ENCODE data around the gene OR13J1. TPM values are rescaled to one million over a fixed set of nuclear protein-coding genes. Genes with fewer than 3 reads are reported as not detected.

Gene OR13J1
- total and polyA plus RNA-seq, 9 donors, result not detected

DNA sequence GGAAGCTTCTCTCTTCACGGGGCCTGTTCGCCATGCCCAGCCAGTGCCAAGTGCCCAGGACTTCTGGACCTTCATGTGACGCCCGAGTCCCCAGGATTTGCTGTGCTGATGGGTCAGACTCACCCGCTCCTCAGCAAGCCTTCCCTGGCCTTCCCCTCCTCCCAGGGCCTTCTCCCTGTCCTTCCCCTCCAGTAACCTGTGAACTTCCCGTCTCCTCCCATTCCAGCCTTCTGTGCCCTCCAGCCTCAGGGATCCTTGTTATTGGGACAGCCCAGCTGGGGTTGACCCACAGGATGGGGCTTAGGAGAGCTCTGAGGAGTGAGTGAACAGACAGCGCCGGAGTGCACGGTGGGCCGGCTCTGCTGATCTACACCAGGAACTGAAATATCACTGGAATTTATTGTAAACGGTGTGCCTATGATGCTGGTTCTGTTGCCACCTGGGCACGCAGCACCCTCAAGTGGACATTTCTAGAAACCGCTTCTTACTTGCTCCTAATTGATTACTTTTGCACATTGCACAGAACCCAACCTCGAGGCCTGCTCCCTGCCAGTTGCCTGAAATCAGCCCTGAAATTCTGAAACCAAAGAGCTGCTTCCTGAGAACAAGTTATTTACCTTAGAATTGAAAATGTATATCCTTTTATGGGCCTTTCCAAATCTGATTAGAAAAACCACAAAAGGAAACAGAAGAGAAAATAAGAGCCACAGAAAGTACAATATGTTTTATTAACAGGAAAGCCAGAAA is 40.6 kb upstream of the OR13J1 start:
- H3K4me3 ChIP-seq, result no peak overlapping the region
- no peak for TF ChIP-seq EP300 (IDR thresholded peaks at IDR 0.05)
- TF ChIP-seq, protein P1, sequence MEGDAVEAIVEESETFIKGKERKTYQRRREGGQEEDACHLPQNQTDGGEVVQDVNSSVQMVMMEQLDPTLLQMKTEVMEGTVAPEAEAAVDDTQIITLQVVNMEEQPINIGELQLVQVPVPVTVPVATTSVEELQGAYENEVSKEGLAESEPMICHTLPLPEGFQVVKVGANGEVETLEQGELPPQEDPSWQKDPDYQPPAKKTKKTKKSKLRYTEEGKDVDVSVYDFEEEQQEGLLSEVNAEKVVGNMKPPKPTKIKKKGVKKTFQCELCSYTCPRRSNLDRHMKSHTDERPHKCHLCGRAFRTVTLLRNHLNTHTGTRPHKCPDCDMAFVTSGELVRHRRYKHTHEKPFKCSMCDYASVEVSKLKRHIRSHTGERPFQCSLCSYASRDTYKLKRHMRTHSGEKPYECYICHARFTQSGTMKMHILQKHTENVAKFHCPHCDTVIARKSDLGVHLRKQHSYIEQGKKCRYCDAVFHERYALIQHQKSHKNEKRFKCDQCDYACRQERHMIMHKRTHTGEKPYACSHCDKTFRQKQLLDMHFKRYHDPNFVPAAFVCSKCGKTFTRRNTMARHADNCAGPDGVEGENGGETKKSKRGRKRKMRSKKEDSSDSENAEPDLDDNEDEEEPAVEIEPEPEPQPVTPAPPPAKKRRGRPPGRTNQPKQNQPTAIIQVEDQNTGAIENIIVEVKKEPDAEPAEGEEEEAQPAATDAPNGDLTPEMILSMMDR (IDR thresholded peaks at IDR 0.05), result no peak
- DNase-seq, result no peak

DNA sequence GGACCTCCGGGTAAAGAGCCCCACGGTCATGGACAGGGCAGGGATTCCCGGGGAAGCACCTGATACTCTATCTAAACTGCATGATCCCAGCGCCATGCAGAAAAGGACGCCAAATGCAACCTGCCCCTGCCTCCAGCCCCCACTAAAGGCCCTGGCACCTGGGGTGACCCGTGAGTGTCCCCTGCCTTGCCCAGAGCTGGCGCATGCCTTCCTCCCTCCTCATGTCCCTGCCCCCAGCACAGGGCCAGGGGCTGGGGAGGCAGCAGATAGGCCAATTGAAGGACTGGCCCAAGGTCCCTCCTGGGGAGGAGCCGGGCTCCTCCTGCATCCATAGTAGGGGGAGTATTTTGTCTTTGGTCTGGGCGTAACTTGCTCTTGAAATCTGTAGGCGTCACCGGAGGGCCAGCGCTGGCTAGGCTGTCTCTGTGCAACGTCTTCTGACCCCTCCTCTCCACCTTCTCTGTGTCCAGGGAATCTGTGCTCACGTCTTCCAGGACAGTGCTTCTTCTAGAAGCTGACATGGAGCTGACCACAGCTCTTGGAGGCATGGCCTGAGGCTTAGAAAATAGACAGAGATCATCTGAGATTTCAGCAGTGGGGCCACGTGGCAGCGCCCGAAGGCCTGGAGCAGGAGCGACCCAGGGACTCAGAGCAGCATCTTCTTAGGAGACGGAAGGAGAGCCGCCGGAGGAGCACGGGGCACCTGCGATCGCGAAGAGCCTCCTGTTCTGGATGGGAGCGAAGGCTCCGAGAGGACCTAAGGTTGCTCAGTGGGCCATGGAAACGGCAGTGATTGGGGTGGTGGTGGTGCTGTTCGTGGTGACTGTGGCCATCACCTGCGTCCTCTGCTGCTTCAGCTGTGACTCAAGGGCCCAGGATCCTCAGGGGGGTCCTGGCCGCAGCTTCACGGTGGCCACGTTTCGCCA is 39.7 kb upstream of the OR13J1 start:
- H3K4me3 ChIP-seq, result no peak overlapping the region
- intact Hi-C loops (cut with DNase I), result loop anchor here in 2 of 4 donors (5.0 kb wide), 2 partner anchors 32 to 37 kb away; no protein-coding TSS in a partner anchor
- no peaks in the 10 kb centered on the region for H3K9me3 ChIP-seq
- DNase-seq, result peak in 1 of 5 donors; percentile 31
- 78 to 86% (median 80%) methylated on average over 34 of the region's 34 CpGs for WGBS, 3 donors
- no peaks in the 10 kb centered on the region for H3K27me3 ChIP-seq
- no peaks in the 10 kb centered on the region for H3K36me3 ChIP-seq
- H3K27ac ChIP-seq, result peak overlapping the region; percentile 85 to 86
- TF ChIP-seq EP300 (IDR thresholded peaks at IDR 0.05) (no peak), POLR2A (IDR thresholded peaks at IDR 0.05) (no peak)
- TF ChIP-seq, protein P1 (IDR thresholded peaks at IDR 0.05), result no peak
- peaks cover 43% of the 10 kb centered on the region for H3K4me1 ChIP-seq (ENCODE audit: insufficient read depth)

More for the DNA sequence above, 40.6 kb upstream of the OR13J1 start:
- no peaks in the 10 kb centered on the region for H3K36me3 ChIP-seq
- H3K27ac ChIP-seq, result no peak overlapping the region
- H3K27me3 ChIP-seq, result no peaks in the 10 kb centered on the region
- H3K4me1 ChIP-seq (ENCODE audit: insufficient read depth), result peaks cover 37% of the 10 kb centered on the region
- intact Hi-C loops (cut with DNase I), result no loop called here
- no peaks in the 10 kb centered on the region for H3K9me3 ChIP-seq
- 60 to 72% (median 71%) methylated on average over 14 of the region's 14 CpGs for WGBS, 3 donors

DNA sequence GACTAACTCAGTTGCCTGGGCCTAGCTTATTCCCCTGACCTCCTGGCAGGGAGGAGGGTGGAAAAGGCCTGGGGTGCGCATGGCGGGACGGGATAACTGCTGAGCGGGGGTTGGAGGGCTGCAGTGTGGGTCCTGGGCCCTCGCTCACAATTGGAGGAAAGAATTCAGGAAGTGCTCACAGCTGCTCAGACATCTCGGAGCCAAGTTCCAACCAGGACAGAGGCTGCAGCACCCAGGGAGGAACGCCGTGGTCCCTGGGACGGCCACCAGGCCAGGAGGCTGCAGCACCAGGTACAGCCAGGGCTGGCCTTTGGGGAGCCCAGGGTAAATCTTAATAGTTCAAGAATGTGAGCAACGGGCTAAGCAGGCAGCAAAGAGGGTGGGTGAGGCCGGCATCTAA is 39.1 kb upstream of the OR13J1 start, which contains the start of gene SPAAR:
TSS of gene SPAAR (plus strand) at position 217 of the 400 bp plus-strand sequence. CDS start 974 bp downstream, outside the sequence.
- 72 to 77% (median 75%) methylated on average over 11 of the region's 11 CpGs for WGBS, 3 donors
- intact Hi-C loops (cut with DNase I), result loop anchor here in 2 of 4 donors (5.0 kb wide), 2 partner anchors 33 to 38 kb away; no protein-coding TSS in a partner anchor
- no peak for TF ChIP-seq POLR2A (IDR thresholded peaks at IDR 0.05)

GRCh38 chr9:35908504-35909125 is 38.4 kb upstream of the OR13J1 start:
- H3K9me3 ChIP-seq, result no peaks in the 10 kb centered on the region
- no peak overlapping the region for H3K4me3 ChIP-seq
- peak in 2 of 5 donors; percentile 42 for DNase-seq
- intact Hi-C loops (cut with DNase I), result loop anchor here in 2 of 4 donors (5.0 kb wide), 2 partner anchors 34 to 39 kb away; no protein-coding TSS in a partner anchor
- WGBS, 3 donors, result 52 to 60% (median 59%) methylated on average over 9 of the region's 9 CpGs
- no peaks in the 10 kb centered on the region for H3K36me3 ChIP-seq
- peaks cover 43% of the 10 kb centered on the region for H3K4me1 ChIP-seq (ENCODE audit: insufficient read depth)
- TF ChIP-seq POLR2A (IDR thresholded peaks at IDR 0.05) (no peak), EP300 (IDR thresholded peaks at IDR 0.05) (no peak)
- TF ChIP-seq, protein P1 (IDR thresholded peaks at IDR 0.05), result no peak
- H3K27me3 ChIP-seq, result no peaks in the 10 kb centered on the region
- H3K27ac ChIP-seq, result peak overlapping the region; percentile 85 to 86

More for the DNA sequence above, 39.1 kb upstream of the OR13J1 start, which contains the start of gene SPAAR:
- no peaks in the 10 kb centered on the region for H3K9me3 ChIP-seq
- peak in 1 of 5 donors; percentile 25 for DNase-seq
- no peaks in the 10 kb centered on the region for H3K27me3 ChIP-seq
- no peak within 1 kb of the TSS for H3K4me3 ChIP-seq
- no peaks in the 10 kb centered on the region for H3K36me3 ChIP-seq
- H3K27ac ChIP-seq, result peak within 1 kb of the TSS; percentile 85 to 86
- H3K4me1 ChIP-seq (ENCODE audit: insufficient read depth), result peaks cover 43% of the 10 kb centered on the region

Measured in ovary (tissue), 9 donors.